GM18519 (cell line): ENCODE results near the gene NOS1AP.

Source experiments
- ATAC-seq: cut with Tn5 transposase; IDR thresholded peaks from one replicate; pipeline ENCODE4 v1.9.1; 2021; ENCODE audit warnings: mild to moderate bottlenecking, moderate library complexity; ENCODE audit not compliant: unreplicated experiment, low FRiP score

The NOS1AP gene

DNA sequence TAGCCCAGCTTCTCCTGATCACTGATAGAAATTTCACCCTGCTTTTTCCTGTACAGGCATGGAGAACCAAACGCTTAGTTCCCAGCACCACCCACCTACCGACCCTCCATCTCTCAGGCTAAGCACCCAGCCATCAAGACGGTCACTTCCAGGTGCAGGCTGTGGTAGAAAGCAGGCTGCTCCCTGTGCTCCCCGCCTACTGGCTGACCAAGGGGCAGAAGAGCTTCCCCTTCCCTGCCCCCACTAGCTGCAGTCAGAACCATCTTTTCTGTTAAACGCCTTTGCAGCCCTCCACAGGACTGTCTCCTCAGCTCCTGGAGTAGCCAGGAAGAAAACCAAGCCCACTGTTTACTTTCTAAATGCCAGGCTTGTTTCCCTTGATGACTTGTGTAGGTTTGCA is 284.2 kb downstream of the NOS1AP start:
- ATAC-seq = no peak

DNA sequence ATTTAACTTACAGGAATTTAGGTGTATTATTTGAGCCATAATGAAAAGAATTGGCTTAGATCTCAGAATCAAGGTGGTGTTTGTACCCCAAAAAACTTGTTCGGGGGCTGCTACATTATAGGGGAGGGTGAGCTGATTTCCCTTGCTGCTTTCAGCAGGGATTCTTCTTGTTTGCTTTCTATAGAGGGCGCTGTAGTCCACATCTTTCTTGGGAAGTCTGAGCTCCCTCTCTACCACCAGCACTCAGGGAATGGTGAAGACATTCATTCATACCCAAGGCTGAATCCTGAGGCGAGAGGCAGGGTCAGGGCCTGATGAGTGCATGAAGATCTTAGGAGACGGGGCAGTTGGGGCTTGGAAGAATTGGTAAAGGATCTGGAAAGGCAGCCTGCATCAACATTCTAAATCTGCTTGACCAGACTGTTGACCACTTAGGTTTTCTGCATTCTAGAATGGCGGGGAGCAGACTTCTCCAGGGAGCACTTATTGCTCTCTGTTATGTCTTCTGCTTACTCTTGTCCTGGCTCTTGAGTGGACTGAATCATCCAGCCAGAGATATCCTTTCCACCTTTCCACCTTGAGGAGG is 288.3 kb downstream of the NOS1AP start:
- ATAC-seq = no peak

DNA sequence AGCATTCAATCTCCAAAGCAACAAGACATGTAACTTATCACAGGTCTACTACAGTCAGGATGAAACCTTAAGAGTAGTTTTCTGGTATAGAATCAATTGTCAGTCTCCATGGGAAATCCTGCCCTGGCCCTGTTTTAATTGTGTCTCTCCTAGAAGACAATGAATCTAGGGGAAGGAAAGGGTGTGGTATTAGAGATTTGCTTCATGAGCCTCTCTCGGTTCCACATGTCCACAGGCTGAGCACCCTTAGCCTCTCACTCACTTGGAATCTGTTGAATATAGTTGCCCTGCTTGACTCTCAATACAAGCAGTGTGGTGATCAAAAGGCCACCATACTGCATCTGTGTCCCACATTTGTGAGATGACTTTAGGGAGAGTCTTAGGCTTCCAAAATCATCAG is 289.4 kb downstream of the NOS1AP start:
- ATAC-seq = no peak

DNA sequence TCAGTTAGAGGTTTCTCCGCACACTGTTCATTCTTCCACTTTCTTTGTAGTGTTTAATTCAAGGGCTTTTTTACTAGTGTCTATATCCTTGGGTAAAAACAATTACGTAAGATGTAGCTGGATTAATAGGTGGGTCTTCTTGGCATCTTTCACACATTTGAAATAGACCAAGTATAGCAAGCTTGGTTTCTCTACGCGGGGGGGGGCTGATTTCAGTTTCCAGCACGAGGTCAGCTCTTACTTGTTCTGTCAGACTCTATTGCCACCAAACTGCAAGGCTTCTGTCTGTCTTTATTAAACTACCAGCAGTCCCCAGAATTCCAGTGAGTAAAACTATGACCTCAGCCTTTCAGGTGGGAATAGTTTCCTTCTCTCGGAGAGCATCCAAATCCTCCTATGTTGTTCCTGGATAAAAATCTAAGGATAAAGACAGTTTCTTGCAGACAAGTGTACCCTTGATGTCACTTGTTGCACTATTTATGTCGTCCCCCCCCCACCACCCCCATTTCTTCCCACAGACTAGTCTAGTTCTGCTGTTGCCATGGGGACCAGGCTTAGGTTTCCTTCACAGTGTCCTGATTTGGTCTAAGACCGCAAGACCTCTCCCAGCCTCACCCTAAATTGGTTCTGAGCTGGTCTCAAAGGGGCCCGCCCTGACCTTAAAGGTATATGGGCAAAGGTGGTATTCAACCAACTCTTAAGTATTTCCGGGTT is 290.2 kb downstream of the NOS1AP start:
- no peak for ATAC-seq

DNA sequence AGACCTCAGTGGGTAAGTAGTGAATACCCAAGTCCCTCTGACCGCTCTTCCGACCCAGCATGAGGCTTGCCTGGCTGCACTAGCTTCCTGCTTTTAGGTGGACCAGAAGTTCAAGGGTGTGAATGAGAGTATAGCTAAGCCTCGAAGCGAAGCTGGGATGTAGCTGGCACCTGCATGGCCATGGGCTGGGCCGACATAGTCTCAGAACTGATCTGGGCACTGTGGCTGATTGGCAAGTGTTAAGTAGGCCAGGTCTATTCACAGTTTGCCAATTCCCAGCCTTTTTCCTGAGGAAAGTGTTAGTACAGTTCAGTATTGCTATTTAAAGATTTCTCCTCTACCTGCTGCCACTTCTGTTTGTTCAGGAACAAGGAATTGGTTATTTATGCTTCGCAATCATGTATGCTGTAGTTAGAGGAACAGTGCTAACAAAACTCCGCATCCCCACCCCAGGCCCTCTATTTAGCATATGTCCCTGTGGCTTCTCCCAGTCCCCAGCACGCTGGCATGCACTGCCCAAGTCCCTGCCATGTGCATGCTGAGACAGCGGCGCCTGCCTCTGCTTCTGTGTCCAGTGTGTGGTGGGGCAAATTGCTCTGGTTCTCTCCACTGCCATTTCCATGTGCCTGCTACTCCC is 290.9 kb downstream of the NOS1AP start:
- ATAC-seq = no peak

DNA sequence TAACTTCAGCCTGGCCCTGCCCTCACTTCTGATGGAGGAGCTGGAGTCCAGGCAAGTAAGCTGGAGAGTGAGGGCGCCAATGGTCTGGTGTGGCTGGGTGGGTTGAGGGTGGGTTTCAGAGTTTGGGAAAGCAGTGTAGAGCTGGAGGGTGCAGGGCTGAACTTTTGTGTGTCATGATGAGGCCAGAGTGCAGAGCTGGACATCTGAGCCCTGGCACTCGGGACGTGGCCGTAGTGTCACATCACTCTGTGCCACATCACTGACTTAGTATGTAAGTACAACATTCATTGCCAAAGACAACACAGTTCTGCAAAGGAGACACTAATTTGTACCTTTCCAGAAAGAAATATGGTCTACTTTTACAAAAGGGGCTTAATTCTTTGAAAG is 291.4 kb downstream of the NOS1AP start:
- ATAC-seq = no peak

DNA sequence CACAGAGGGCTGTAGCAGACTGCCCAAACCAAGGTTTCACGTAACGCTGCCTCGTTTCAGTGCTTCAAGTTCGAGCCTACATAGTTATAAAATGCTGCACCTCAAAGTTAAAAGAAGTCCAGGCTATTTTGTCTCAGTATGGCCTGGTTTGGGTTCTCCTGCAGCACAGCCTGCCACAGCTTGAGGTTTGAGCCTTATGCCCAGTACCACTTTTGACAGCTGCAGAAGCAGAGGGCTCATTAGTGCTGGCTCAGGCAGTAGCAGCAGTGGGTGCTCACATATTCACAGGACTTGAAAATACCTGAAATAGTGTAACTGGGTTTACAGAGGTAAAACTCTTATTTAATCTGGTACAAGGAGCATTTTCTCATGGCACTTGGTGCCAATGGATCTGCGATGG is 291.9 kb downstream of the NOS1AP start:
- peak; percentile 27 for ATAC-seq

DNA sequence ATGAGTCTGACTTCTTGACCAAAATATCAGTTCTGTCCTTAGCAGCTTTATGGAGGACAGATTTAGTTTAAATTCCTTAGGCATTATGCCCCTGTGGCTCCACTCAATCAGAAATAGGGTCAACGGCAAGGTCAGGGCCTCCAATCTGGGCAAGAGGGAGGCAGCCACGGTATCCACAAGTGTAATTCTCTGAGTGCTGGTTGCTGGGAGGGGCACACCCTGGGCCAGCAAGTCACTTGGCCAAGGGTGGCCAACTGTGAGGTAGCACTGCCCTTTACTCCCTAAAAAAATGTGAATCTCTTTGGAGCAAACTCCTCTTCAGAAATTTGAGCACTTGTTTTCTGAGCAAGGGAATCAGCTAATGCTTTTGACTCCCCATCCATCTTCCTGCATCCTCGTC is 294.3 kb downstream of the NOS1AP start:
- ATAC-seq = no peak

DNA sequence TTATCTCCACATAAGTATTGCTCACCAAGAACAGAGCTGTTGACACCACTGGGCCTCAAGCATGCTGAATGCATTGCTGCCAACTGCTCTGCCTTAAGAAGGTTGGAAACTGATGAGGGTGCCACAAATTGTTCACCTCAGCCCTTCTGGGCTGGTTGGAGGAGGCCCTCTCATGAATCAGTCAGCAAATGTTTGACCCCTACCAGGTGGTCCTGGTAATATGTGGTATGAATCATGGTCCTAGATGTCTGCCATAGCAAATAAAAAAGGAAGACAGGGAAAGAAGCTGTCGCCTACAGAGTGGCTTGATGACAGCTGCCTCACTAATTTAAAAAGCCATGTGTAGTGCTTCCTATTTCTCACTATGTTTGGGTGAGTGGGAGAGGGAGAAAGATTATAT is 295.0 kb downstream of the NOS1AP start:
- ATAC-seq = no peak

DNA sequence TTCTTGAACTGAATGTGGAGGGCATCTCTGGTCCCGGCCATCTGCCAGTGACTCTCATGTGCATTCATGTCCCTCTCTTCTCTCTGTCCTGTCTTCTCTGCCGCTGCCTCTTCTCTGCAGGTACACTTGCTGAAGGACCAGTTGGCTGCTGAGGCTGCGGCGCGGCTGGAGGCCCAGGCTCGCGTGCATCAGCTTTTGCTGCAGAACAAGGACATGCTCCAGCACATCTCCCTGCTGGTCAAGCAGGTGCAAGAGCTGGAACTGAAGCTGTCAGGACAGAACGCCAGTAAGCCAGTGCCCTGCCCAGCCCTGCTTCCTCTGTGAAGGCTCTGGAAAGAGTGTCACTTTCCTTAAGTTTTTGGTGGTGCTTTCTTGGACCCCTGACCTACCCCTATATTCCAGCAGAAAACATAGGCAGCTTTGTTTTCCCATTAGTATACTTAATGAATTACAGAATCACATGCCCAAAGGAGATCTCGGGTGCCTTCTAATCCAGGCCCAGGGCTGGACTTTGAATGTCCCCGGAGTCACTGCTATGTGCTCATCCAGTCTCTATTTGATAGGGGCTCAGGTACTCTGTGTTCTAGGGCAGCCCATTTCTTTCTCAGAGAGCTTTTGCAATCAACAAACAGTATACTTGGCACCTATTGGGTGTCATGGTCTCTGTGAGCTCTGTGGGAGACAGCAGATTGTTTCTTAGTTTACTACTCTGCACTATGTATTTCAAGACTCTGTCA is 296.0 kb downstream of the NOS1AP start:
- ATAC-seq = no peak

DNA sequence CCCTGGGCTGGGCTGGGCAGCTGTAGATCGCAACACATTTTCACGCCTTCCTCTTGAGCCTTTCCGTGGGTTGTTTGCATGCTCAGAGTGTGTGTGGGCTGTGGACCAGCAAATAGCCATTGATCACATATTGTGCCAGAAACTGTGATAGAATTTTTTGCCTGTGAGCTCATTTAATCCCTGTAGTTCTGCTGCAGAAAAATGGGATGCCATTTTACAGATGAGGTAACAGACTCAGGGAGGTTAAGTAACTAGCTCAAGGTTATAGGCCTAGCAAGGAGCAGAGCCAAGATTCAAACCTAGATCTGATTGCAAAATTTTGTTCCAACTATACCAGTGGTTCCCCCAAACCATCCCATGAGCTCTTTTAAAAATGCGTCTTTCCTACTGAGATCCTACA is 296.7 kb downstream of the NOS1AP start:
- no peak for ATAC-seq

DNA sequence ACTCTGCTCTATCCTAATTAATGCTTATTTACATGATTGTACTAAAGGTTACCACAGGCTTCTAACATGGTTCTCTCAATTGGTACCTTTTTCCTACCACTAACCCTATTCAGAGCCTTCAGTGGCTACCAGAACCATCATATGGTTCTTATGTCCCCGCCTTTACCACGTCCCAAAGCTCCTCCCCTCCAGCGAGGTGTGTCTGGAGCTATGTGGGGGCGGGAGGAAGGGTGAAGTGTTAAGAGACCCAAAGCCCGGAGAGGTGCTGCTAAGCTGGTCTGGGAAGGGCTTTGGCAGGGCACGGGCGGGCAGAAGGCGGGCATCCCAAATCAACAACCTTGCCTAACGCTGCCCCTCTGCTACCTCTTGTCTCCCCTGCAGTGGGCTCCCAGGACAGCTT is 297.2 kb downstream of the NOS1AP start:
- ATAC-seq = no peak

DNA sequence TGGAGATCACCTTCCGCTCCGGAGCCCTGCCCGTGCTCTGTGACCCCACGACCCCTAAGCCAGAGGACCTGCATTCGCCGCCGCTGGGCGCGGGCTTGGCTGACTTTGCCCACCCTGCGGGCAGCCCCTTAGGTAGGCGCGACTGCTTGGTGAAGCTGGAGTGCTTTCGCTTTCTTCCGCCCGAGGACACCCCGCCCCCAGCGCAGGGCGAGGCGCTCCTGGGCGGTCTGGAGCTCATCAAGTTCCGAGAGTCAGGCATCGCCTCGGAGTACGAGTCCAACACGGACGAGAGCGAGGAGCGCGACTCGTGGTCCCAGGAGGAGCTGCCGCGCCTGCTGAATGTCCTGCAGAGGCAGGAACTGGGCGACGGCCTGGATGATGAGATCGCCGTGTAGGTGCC is 297.6 kb downstream of the NOS1AP start:
- no peak for ATAC-seq

DNA sequence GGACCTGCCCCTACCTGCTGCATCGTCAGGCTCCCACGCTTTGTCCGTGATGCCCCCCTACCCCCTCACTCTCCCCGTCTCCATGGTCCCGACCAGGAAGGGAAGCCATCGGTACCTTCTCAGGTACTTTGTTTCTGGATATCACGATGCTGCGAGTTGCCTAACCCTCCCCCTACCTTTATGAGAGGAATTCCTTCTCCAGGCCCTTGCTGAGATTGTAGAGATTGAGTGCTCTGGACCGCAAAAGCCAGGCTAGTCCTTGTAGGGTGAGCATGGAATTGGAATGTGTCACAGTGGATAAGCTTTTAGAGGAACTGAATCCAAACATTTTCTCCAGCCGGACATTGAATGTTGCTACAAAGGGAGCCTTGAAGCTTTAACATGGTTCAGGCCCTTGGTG is 298.3 kb downstream of the NOS1AP start:
- no peak for ATAC-seq

DNA sequence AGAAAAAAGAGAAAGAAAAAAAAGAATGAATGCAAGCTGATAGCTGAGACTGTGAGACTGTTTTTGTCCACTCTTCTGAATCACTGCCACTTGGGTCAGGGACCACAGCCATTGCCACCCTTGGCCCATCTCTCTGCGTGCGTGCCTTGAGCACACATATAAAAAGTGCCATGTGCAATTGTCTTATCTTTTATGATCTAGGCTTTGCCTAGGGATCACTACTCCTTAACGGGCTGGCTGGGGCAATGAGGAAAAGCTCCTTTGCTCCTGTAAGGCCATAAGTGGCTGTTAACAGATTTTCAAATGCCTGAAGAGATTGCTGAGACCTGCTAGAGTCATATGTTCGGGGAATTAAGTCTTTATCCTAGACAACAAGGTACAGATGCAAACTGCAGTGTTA is 299.0 kb downstream of the NOS1AP start:
- ATAC-seq = no peak

DNA sequence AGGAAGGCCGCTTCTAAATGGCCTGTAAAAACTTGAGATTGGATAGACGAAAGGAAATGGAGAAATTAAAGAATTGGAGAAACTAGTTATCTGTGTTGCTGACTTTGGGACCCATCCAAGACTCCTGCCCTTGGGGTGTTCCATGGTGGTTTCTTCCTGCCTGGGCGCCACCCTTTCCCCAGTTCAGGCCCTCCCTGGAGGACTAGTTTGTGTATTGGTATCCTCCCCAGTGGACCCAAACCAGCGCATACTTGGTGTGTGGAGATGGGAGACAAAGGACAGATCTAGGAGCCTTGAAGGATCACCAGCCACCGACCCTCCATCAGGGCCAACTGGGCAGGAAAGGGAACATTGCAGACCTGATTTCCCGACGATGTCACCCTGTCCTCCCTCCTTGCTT is 300.1 kb downstream of the NOS1AP start:
- no peak for ATAC-seq

DNA sequence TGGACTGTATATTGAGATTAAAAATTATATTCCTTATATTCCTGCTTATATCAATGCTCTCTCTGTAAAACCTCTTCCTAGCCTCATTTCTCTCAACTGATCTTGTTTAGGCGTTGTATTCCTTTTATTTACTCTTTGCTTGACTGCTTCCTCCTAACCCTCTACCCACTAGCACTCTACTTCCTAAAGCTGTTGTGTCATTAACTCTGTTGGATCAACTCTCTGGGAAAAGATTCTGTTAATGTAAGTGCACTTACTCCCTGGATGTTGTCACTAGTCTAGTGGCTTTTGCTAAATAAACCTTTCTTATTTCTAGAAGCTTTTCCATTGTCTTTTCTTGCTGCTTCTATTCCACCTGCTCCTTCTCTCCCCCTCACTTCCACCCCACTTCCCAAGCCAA is 300.7 kb downstream of the NOS1AP start:
- no peak for ATAC-seq

DNA sequence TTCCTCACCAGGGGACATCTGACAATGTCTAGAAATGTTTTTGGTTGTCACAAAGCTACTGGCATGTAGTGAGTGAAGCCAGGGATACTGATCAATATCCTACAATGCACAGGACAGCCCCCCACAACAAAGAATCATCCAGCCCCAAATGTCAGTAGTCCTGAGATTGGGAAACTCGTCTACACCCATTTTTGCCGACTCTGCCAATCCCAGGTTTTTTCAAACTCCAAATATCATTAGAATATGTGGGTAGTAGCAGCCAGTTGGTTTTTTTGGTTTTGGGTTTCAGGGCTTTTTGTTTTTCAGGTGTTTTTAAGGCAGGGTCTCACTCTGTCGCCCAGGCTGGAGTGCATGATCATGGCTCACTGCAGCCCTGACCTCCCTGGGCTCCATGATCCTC is 301.2 kb downstream of the NOS1AP start:
- no peak for ATAC-seq

DNA sequence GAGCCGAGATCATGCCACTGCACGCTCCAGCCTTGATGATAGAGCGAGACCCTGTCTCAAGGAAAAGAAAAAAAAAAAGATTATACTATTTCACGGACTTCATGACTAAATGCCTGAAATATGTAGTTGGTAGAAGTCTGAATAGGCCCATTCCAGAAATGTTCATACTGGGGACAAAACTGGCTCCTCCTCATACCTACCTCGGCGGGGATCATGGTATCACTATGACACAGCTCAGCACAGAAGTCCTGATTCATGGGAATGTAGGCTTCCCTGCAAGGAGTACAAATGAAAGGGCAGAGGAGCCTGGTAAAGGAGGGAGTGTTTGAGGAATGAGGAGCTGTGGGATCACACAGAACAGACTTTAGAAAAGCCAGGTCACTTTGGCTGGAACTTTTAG is 302.1 kb downstream of the NOS1AP start:
- ATAC-seq = no peak

DNA sequence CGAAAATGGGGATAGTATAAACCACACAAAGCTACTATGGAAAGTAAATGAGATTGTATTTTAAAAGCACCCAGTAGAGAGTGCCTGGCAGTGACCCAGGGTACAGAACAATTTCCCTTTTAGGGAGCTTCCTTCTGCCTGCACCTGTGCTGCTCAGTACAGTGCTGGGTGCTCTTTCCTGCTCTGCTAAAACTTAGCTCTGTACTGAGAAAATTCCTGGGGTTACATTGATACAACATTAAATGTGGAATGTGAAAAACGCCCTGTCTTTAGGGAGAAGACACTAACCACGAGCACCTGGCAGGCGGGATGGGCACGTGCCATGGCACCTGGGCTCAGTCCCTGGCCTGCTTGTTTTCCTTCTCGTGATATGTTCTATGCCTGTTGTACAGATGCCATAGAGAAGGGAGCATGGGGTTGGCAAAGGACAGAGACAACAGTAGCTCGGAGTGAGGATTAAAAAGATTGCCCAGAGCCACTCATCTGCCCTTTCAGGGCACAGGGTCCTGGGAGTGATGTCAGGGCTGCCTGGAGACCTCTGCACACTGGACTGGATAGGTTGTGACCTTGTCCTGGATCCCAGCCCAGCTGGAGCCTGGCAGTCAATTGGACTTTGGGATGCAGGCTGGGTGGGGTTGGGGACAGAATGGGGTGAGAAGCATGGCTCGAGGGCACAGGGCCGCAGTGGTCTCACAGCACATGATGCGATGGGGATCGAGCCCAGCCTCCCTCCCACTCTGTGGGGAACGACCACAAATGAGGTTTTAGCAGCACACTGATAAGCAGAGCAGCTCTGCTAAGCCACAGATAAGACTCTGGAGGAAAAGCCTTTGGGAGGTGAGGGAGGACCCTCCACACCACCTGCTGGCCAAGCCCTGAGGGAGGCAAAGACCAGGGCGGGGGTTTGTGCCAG is 302.9 kb downstream of the NOS1AP start:
- no peak for ATAC-seq

DNA sequence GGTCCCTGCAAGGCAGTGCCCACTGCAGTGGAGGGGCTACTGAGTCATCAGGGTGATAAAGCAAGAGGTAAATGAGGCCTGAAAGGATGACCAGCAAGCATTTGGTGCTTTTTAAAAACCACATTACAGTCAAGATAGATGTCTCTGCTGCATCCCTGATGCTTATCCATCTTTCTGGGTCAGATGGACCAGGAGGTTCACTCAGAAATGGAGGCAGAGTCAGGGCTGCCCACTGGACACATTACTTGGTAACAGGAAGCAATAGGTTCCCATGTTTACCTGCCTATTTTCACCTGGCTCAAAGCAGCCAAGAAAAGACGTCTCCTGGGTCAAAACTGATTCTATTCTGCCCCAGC is 303.6 kb downstream of the NOS1AP start:
- no peak for ATAC-seq
